DMS53 treated with DMSO at 0.1 percent for 48 hours (cell line): ENCODE measurements around the gene EDN3.
"Not testable (repeated sequence)": the region's sequence is repeated elsewhere in the genome, so short reads cannot be mapped to it uniquely, and the experiment has no call there.

Experiments used
- DNase-seq: peaks from one replicate; lab custom pipeline; 2025; ENCODE audit not compliant: unreplicated experiment; lab: John Stamatoyannopoulos, UW

The EDN3 gene

DNA sequence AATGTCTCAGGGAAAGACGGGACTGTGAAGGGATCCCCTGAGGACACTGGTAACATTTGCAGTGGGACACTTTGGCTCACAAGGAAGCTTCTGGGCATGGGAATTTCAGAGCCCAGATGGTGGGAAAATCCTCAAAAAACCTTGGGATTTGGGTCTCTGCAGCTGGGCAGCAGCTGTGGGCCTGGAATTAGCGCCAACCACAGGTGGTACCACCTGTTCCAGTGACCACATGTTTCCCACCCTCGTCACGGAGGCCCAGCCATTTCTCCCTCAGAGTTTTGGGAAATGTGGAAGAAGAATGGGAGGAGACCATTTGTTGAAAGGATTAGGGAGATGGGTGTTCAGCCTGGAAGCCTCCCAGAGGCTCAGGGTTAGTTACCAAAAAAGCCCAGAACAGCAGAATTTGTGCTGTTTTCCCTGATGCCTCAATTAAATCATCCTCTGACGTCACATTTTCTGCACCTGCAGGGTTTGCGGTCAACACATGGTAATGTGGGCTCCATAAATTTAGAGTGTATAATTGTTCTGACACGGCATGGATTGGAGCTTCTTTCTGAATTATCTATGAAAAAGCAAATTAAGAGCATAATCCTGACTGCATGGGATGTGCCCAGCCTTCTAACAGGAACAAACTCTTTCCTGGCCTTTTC, 34.4 kb downstream of the EDN3 start:
- no peak for DNase-seq

- DNase-seq = no peak
Measured at GRCh38 chr20:59335377-59335776, 35.0 kb downstream of the EDN3 start.

- DNase-seq = no peak
Measured at GRCh38 chr20:59336540-59336939, 36.1 kb downstream of the EDN3 start.

GRCh38 chr20:59338444-59338843, 38.0 kb downstream of the EDN3 start:
- DNase-seq = not testable (repeated sequence)

DNA sequence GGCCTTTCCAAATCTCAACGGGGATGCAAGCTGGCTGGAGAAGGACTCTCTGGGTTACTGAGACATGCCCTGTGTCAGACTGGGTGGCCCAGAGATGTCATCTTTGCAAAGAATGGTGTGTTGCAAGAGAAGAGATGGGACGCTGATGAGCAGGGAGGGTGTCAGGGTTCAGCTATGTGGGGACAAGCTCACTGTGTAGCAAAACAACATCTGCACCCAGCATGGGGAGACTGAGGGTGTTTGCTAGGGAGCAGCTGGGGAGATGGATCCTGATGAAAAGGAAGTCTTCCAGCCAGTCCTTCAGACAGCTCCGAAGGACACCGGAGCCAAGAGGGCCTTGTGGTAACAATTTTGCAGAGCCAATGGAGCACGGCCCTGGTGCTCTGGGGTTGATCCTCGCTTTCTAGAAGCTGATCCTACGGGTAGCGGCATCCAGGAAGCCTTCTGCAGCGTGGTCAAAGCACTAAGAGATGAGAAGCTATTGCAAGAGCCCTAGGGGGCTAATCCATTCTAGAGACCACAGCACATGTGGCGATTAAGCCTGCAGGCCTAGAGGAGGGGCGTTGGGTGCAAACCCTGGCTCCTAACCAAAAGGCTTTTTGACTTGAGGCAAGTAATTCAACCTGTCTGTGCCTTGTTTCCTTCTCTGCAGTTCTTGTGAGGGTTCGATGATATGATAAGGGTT, 39.9 kb downstream of the EDN3 start:
- DNase-seq = no peak

- DNase-seq = not testable (repeated sequence)
Measured at GRCh38 chr20:59341285-59342022, 41.0 kb downstream of the EDN3 start.

GRCh38 chr20:59342023-59342957, 41.9 kb downstream of the EDN3 start:
- no peak for DNase-seq

DNA sequence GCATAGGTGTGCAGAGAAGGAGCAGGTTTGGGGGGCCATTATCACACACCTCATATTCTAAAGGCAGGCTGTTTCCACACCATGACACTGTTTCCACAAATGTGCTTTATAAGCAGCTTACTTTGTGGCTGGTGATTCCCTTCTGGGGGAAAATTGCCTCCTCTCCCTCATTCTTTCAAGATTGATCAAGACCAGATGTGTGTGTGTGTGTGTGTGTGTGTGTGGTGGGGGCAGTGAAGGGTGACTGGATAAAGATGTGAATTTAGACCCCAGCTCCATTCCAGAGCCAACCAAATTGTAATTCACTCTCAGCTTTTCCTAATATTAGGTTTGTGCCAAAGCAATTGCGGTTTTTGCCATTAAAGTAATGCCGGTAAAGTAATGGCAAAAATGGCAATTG, 45.6 kb downstream of the EDN3 start:
- no peak for DNase-seq

DNA sequence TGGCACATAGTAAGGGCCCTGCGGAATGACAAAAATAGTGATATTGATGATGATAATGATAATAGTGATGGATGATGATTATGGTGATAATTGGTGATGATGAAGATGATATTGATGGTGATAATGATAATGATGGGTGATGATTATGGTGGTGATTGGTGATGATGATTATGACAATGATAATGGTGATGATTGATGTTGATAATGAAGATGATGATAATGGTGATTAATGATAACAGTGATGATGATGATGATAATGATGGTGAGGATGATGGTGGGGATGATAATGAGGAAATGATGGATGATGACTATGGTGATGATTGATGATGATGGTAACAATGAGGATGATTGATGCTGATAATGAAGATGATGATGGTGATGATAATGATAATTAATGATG, 48.9 kb downstream of the EDN3 start:
- no peak for DNase-seq

GRCh38 chr20:59350330-59351156, 50.1 kb downstream of the EDN3 start:
- no peak for DNase-seq

GRCh38 chr20:59351157-59352040, 51.0 kb downstream of the EDN3 start:
- DNase-seq = no peak

DNA sequence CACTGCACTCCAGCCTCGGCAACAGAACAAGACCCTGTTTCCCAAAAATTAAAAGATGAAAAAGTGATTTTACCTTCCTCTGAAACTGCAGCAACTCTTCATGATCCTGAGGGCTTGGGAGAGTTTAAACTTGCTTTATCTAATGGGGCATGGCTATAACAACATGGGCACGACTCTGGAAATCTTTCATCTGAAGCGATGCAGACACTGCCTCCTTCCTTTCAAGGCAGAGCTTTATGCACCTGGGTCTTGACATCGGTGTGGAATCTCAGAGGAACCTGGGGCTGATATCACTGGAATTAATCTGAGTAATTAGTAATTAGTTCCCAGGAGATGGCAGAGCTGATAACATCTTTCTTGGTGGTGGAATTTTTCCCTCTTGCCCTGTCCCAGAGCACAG, 52.1 kb downstream of the EDN3 start:
- DNase-seq = no peak

GRCh38 chr20:59352990-59353389, 52.6 kb downstream of the EDN3 start:
- no peak for DNase-seq

- no peak for DNase-seq
Measured at GRCh38 chr20:59354460-59354859, 54.0 kb downstream of the EDN3 start.

DNA sequence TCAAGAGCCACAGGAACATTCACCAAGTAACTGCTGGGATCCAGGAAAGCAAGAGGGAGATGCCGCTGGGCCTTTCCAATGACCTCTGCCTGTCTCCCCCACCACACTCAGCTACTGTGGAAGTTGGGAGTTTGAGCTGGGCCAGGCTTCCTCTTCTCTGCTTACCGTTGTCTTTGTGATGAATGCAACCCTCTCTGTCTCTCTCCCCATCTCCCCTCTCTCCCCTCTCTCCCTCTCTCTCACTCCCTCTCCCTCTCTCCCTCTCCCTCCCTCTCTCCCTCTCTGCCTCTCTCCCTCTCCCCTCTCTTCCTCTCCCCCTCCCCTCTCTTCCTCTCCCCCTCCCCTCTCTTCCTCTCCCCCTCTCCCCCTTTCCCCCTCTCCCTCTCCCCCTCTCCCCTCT, 54.8 kb downstream of the EDN3 start:
- no peak for DNase-seq

DNA sequence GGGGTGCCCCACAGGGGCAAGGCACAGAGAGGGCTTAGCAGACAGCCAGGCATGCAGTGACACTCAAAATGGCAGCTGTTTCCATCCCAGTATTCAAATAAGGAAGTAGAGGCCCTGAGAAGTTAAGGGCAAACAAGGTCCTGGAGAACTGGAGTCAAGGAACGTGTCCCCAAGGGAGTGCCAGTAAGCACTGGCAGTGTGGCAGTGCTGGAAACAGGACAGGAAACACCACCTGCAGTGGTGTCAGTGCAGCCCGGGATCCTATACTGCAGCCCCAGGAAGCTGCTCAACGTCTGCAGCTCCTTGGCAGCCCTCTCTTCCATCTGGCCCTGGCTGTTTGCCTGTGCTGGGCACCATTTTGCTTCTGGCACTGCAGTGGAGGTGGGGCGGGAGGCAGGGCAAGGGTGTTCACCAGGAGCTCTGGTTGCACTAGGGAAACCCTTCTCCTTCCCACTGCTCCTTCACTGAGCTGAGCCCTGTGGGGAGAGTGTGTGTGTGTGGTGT, 56.3 kb downstream of the EDN3 start:
- no peak for DNase-seq

DNA sequence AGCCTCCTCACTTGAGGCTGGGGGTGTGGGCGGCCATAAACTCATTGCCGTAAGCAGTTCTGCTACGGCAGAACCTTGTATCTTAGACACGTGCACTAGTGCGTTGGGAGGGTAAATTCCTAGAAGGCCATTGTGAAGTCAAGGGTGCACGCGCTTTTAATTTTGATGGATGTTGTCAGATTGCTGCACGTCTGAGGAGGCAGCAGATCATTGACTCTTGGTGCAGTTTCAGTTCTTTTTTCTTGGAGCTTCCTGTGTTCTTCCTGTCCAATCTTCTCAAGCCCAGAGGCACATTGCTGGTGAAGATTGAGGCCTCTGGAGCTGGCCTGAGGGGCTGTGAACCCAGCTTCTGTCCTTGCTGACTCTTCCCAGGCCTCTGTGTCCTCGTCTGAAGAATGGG, 58.4 kb downstream of the EDN3 start:
- DNase-seq = not testable (repeated sequence)

DNA sequence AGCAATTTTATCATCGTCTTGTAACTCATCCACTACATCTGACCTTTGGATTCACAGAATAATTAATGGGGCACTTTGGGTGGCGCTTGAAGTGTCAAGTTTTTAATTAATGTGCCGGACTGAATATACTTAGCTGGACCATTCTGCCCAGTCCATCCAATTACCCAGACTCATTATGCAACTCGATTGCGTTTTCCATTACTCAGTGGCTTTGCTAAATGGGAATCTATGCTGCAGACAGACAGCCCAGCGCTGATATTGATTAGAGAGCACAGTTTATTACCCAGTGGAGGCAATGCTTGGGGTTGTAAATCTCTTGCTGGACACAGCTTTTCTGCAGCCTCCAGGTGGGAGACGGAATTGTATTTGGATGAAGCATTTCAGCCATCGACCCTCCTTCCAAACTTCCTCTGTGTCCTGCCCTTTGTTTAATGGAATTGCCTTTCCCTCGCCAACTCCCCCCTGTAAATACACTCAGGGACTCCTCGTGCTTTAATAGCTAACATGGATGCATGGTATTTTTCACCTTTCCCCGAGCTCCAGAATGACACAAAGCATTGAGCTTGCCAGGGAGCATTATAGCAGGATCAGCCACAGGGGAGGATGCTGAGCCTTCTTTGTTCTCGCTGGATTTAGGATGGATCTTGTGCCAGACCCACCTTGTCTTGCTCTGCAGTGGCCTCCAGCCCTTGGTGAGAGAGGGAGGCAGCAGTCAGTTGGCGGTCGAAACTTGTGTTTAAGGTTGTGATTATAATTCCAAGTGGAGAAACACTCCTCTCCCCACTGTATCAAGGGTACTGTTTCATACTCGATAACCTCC, 59.7 kb downstream of the EDN3 start:
- no peak for DNase-seq
